GM10266 (cell line): ENCODE results near the gene FOXL1.

Source experiments
- DNase-seq: peaks from one replicate; pipeline ENCODE4 v3.0.0; 2012; ENCODE audit errors: extremely low spot score
- TF ChIP-seq, protein P1 (sequence below): IDR thresholded peaks from 2 replicates; pipeline ENCODE4 v1.5.1; 2012; ENCODE audit warnings: mild to moderate bottlenecking, low read depth; ENCODE audit not compliant: control insufficient read depth, insufficient read depth; ENCODE audit errors: missing control alignments

Gene FOXL1

DNA sequence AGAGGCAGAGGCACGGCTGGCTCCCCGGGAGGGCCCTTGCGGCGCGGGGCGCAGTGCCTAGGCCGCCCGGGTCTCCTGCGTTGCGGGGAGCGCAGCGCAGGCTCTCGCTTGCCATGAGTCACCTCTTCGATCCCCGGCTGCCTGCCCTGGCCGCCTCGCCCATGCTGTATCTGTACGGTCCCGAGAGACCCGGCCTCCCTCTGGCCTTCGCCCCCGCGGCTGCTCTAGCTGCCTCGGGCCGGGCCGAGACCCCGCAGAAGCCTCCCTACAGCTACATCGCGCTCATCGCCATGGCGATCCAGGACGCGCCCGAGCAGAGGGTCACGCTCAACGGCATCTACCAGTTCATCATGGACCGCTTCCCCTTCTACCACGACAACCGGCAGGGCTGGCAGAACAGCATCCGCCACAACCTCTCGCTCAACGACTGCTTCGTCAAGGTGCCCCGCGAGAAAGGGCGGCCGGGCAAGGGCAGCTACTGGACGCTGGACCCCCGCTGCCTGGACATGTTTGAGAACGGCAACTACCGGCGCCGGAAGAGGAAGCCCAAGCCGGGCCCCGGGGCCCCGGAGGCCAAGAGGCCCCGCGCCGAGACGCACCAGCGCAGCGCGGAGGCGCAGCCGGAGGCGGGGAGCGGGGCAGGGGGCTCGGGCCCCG is 390 bp downstream of the FOXL1 start:
- TF ChIP-seq, protein P1, sequence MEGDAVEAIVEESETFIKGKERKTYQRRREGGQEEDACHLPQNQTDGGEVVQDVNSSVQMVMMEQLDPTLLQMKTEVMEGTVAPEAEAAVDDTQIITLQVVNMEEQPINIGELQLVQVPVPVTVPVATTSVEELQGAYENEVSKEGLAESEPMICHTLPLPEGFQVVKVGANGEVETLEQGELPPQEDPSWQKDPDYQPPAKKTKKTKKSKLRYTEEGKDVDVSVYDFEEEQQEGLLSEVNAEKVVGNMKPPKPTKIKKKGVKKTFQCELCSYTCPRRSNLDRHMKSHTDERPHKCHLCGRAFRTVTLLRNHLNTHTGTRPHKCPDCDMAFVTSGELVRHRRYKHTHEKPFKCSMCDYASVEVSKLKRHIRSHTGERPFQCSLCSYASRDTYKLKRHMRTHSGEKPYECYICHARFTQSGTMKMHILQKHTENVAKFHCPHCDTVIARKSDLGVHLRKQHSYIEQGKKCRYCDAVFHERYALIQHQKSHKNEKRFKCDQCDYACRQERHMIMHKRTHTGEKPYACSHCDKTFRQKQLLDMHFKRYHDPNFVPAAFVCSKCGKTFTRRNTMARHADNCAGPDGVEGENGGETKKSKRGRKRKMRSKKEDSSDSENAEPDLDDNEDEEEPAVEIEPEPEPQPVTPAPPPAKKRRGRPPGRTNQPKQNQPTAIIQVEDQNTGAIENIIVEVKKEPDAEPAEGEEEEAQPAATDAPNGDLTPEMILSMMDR: no peak
- DNase-seq: no peak

DNA sequence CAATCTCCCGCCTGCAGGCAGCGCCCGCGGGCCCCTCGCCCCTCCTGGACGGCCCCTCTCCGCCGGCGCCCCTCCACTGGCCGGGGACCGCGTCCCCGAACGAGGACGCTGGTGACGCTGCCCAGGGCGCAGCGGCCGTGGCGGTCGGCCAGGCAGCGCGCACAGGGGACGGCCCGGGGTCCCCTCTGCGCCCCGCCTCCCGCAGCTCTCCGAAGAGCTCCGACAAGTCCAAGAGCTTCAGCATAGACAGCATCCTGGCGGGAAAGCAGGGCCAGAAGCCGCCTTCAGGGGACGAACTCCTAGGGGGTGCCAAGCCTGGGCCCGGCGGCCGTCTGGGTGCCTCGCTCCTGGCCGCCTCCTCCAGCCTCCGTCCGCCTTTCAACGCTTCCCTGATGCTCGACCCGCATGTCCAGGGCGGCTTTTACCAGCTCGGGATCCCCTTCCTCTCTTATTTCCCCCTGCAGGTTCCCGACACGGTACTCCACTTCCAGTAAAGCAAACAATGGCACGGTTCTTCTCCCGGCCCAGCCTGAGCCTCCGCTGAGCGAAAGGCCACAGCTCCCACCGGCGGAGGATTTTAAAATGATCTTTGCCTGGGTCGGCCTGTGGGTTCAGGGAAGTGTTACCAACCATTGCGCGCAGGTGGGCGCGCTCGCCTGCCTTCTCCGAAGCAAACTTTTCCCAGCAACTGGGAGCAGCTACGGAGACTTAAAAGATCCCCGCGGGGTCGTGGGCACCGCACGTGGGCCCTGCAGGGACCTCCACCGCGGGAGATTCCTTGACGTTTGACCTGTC is 1.1 kb downstream of the FOXL1 start:
- TF ChIP-seq, protein P1: no peak
- DNase-seq: no peak

DNA sequence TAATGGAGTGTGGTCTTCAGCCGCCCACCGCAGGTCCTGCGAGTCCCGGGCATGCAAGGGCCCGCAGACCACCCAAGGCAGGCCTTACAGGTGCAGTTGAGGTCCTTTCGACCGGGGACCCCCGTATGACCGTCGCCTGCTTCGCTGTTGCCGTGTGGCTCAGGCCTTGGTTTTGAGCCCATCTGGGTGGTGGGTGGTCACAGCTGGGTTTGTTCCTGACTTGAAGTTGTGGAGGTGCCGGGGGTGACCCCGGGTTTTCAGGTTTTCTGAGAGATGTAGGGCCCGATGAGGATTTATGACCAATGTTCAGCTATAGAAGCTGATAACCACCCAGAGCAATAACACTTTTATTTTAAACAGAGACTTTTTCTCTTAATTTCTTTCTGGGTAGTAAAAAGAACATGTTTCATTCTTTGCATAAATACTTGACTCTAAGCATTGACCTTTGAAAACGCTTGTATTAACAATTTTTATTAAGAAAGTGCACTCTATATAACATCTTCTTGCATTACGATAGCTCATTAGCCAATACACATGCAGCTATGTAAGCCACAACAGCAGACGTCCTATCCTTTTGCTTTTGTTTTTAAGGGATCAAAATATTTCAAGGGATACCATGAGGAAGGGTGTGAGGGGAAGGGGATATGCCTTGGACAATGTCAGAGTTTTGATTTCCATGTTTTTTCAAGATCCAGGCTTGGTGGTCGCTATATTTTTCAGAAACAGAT is 1.9 kb downstream of the FOXL1 start:
- TF ChIP-seq, protein P1: no peak
- DNase-seq: no peak

DNA sequence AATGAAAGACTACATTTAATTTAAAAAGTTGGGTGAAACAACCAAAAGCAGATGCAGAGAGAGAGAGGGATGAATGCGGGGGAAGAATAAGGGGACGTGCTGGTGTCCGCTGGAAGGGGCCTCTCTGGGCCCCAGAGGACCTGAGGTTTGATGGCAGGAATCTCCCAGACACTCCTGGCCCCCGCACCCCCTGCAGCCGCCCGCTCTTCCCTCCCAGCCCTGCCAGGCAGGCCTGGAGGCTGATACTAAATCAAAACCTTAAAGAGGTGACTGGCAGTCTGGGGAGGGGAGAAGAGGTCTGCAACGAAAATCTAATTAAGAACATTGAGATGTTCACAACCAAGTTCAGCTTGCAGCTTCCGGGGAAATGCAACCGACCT is 2.4 kb downstream of the FOXL1 start:
- TF ChIP-seq, protein P1: no peak
- DNase-seq: no peak

DNA sequence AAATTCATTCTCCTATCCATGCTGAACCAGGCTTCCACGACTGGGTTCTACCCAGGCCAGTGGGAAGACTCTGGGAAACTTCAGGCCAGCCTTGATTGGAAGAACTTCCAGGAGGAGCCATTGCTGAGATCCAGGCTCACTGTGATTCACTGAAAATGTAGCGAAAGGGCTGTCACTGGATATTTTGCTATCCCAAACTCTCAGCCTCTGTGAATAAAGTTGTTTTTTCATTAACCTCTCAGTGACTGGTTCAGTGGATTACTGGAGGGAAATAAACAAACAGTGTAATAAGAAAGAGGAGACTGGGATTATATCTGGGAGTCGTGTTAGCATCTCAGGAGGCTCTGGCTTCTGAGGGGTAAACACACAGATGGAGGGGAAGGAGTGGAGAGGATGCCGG is 3.1 kb downstream of the FOXL1 start:
- DNase-seq: no peak
- TF ChIP-seq, protein P1: no peak

DNA sequence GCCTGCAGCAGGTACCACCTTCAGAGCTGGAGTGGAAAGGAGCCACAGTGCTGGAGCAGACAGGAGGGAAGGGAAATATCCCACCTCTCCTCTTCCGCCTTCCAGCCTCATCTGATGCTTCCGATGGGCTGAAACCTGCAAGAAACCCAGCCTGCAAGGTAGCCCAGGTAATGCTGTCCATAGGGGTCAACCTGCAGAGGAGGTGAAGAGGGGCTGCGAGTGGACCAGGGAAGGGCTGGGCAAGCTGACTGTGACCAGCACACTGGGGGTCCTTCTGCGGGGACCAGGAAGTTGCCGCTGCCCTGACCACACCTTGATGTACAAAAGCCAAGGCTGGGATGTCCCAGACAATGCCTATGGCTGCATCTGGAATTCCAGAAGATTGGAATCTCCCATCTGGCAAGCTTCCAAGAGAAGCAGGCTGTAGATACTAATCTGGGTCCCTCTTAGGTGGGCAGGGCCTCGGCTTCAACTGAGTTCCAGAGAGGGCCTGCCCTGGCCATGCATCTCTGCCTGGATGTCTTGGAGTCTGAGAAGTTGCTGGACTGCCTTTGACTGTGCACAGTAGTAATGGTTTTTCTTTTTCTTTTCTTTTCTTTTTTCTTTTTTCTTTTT is 5.8 kb downstream of the FOXL1 start:
- TF ChIP-seq, protein P1: no peak
- no peak for DNase-seq
